Measurements from ENCODE around the gene ZNF771. TPM values are rescaled to one million over a fixed set of nuclear protein-coding genes. Genes with fewer than 3 reads are reported as not detected.

Gene ZNF771
- total and polyA plus RNA-seq, 2 donors (not counting 3 experiments of a cell fraction or from before 2014, with no cell fraction given): 11.7 to 16.8 TPM

DNA sequence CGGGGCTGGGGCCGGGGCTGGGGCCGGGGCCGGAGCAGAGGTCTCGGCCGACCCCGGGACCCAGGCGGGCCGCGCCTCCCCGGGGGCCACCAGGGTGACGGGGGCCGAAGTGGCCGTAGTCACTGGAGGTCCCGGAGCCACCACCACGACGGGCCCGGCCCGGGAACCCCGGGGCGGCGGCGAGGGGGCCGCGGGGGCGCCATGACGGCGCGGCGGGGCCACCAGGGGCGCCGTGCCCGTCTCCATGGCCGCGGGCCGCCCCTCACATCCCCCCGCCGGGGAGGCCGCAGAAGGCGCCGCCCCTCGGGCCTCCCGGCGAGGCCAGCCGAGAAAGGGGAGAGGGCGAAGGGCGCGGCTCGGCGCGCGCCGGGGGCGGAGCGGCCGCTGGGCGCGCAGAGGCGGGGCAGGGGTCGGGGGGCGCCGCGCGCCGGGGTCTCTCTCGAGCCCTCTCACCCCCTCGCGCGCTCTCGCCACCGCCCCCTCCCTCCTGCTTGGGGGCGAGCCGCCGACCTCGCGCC, 37.4 kb upstream of the ZNF771 start:
- H3K79me2 ChIP-seq (ENCODE audit: control insufficient read depth, insufficient read depth, low read length): peaks cover 48% of the 10 kb centered on the region

More for the DNA sequence above, 37.4 kb upstream of the ZNF771 start:
- Histone ChIP-seq H2AFZ (ENCODE audit: low read depth, low read length) (no peak overlapping the region), H4K20me1 (replicated peaks; ENCODE audit: control insufficient read depth, extremely low read depth, insufficient read depth, low read length) (no peaks in the 10 kb centered on the region), H3K27me3 (ENCODE audit: control insufficient read depth in 2 of 2, insufficient read depth in 2 of 2, low read length in 2 of 2) (no peaks in the 10 kb centered on the region), H3K36me3 (ENCODE audit: control insufficient read depth in 2 of 2, extremely low read depth in 1 of 2, insufficient read depth in 2 of 2, low read length in 2 of 2) (peaks cover 4% of the 10 kb centered on the region in 2 experiments), H3K9me3 (replicated peaks; ENCODE audit: control insufficient read depth, insufficient read depth, low read length) (no peaks in the 10 kb centered on the region), H3K4me2 (ENCODE audit: insufficient read depth, low read length) (no peak overlapping the region), H3K9ac (replicated peaks; ENCODE audit: extremely low read depth, insufficient read depth, low read length) (peak overlapping the region; percentile 53), H3K4me3 (replicated peaks in 1 of 3; ENCODE audit: insufficient read depth in 1 of 3, low read depth in 1 of 3, low read length in 3 of 3) (peak overlapping the region; percentile 49 to 83 (median 70)), H3K4me1 (ENCODE audit: control insufficient read depth, extremely low read depth, insufficient read depth, low read length) (peaks cover 24% of the 10 kb centered on the region), H3K27ac (ENCODE audit: insufficient read depth, low read depth, low read length) (peak overlapping the region; percentile 37), H3K9me1 (replicated peaks; ENCODE audit: control insufficient read depth, extremely low read depth, insufficient read depth, low read length) (no peaks in the 10 kb centered on the region)
- no peak for FAIRE-seq
- intact Hi-C loops (cut with micrococcal nuclease) (loop anchor here (1.0 to 2.0 kb wide), 6 partner anchors 8 to 289 kb away; partner anchors contain the start of genes FBRS and PRR14), dilution Hi-C loops (cut with MboI; ENCODE audit: extremely low pct_ligation_motif_present, low sequenced_read_pairs) (no loop called here)
- ChIA-PET POLR2A (interaction anchor here (0.9 to 1.5 kb wide), 3 partner anchors 16 to 39 kb away, joined by 3 to 7 read pairs (median 6); partner anchors contain the start of gene ZNF48), CTCF (interaction anchor here (1.0 to 3.1 kb wide), 6 partner anchors 25 to 246 kb away, joined by 3 to 12 read pairs (median 8); partner anchors contain the start of genes DCTPP1, ZNF48 and ZNF688)
- BruUV-seq (replicated peaks): no TSS peak
- no peak for DNase-seq (ENCODE audit: low read depth, low spot score)
- TF ChIP-seq POLR2A (IDR thresholded peaks at IDR 0.05; ENCODE audit: low read depth, low read length): peak; percentile 40
- peak; percentile 68 for TF ChIP-seq POLR2AphosphoS5 (IDR thresholded peaks at IDR 0.05; ENCODE audit: insufficient read depth, low read depth, low read length)
- no peak for TF ChIP-seq FOS (IDR thresholded peaks at IDR 0.05; ENCODE audit: borderline replicate concordance, insufficient read depth, low read length)
- no peak for TF ChIP-seq MYC (IDR thresholded peaks at IDR 0.05; ENCODE audit: low read depth, low read length)
- TF ChIP-seq EZH2 (IDR thresholded peaks at IDR 0.05; ENCODE audit: borderline replicate concordance, low read depth, low read length, severe bottlenecking): no peak
- no peak for TF ChIP-seq GATA2 (IDR thresholded peaks at IDR 0.05; ENCODE audit: insufficient read depth, insufficient read length, low read depth, low read length)
- TF ChIP-seq, protein P1, sequence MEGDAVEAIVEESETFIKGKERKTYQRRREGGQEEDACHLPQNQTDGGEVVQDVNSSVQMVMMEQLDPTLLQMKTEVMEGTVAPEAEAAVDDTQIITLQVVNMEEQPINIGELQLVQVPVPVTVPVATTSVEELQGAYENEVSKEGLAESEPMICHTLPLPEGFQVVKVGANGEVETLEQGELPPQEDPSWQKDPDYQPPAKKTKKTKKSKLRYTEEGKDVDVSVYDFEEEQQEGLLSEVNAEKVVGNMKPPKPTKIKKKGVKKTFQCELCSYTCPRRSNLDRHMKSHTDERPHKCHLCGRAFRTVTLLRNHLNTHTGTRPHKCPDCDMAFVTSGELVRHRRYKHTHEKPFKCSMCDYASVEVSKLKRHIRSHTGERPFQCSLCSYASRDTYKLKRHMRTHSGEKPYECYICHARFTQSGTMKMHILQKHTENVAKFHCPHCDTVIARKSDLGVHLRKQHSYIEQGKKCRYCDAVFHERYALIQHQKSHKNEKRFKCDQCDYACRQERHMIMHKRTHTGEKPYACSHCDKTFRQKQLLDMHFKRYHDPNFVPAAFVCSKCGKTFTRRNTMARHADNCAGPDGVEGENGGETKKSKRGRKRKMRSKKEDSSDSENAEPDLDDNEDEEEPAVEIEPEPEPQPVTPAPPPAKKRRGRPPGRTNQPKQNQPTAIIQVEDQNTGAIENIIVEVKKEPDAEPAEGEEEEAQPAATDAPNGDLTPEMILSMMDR (IDR thresholded peaks at IDR 0.05; ENCODE audit: extremely low read depth in 1 of 2, insufficient read depth in 1 of 2, low read depth in 1 of 2, low read length in 2 of 2): peak in 1 of 2 donors; percentile 12
- no peak for TF ChIP-seq JUN (IDR thresholded peaks at IDR 0.05; ENCODE audit: borderline replicate concordance, insufficient read depth, insufficient read length, low read depth)
- no peak for TF ChIP-seq MAX (IDR thresholded peaks at IDR 0.05; ENCODE audit: insufficient read depth, insufficient read length)

Measured in endothelial cell of umbilical vein (primary cell).